Stimulated activated effector memory CD8-positive, alpha-beta T cell treated with anti-CD3 and anti-CD28 coated beads, Interleukin-12 subunit alpha, Interleukin-12 subunit beta, amount 100 ng/mL, for 72 hours (primary cell): ENCODE measurements around the gene IGFBP7.

Experiments
- ATAC-seq: fragments of 150-1000 bp; cut with Tn5 transposase; 2 replicates; pipeline ENCODE4 v1.10.0; 2021
- DNase-seq, 2 donors: peaks; one replicate each; pipeline ENCODE4 v3.0.0; 2021 to 2022; ENCODE audit warnings: low spot score in 2 of 2
- H3K27ac Mint-ChIP-seq: one replicate; pipeline ENCODE4 v1.8.0; 2022; ENCODE audit warnings: mild to moderate bottlenecking, mixed read lengths
- H3K36me3 Mint-ChIP-seq: one replicate; pipeline ENCODE4 v1.8.0; 2022; ENCODE audit warnings: mild to moderate bottlenecking, mixed read lengths
- H3K4me1 Mint-ChIP-seq: one replicate; pipeline ENCODE4 v1.8.0; 2022; ENCODE audit warnings: mixed read lengths
- H3K4me3 Mint-ChIP-seq: one replicate; pipeline ENCODE4 v1.8.0; 2022; ENCODE audit warnings: mild to moderate bottlenecking, mixed read lengths
- H3K9me3 Mint-ChIP-seq: one replicate; pipeline ENCODE4 v1.8.0; 2022; ENCODE audit warnings: mixed read lengths

Gene IGFBP7

GRCh38 chr4:57146444-57146843, 36.3 kb upstream of the IGFBP7 start:
- no peak overlapping the region for H3K27ac Mint-ChIP-seq
- no peak for DNase-seq
- no peak overlapping the region for H3K4me3 Mint-ChIP-seq
- no peak for ATAC-seq
- H3K4me1 Mint-ChIP-seq: no peaks in the 10 kb centered on the region
- H3K9me3 Mint-ChIP-seq: no peaks in the 10 kb centered on the region
- H3K36me3 Mint-ChIP-seq: no peaks in the 10 kb centered on the region

GRCh38 chr4:57144466-57144865, 34.3 kb upstream of the IGFBP7 start:
- H3K4me1 Mint-ChIP-seq: no peaks in the 10 kb centered on the region
- DNase-seq (no peak), ATAC-seq (no peak)
- no peak overlapping the region for H3K27ac Mint-ChIP-seq
- H3K9me3 Mint-ChIP-seq: no peaks in the 10 kb centered on the region
- no peak overlapping the region for H3K4me3 Mint-ChIP-seq
- no peaks in the 10 kb centered on the region for H3K36me3 Mint-ChIP-seq

- no peaks in the 10 kb centered on the region for H3K4me1 Mint-ChIP-seq
- no peak overlapping the region for H3K27ac Mint-ChIP-seq
- H3K9me3 Mint-ChIP-seq: no peaks in the 10 kb centered on the region
- no peaks in the 10 kb centered on the region for H3K36me3 Mint-ChIP-seq
- ATAC-seq: no peak
- H3K4me3 Mint-ChIP-seq: no peak overlapping the region
- no peak for DNase-seq
These were observed 29.6 kb upstream of the IGFBP7 start for GRCh38 chr4:57139783-57140182.

- H3K27ac Mint-ChIP-seq: no peak overlapping the region
- H3K4me1 Mint-ChIP-seq: no peaks in the 10 kb centered on the region
- DNase-seq: no peak
- H3K36me3 Mint-ChIP-seq: no peaks in the 10 kb centered on the region
- H3K4me3 Mint-ChIP-seq: no peak overlapping the region
- no peak for ATAC-seq
- H3K9me3 Mint-ChIP-seq: no peaks in the 10 kb centered on the region
These were observed 27.1 kb upstream of the IGFBP7 start for GRCh38 chr4:57137261-57137660.

- no peak overlapping the region for H3K27ac Mint-ChIP-seq
- H3K36me3 Mint-ChIP-seq: no peaks in the 10 kb centered on the region
- no peak for DNase-seq
- no peak for ATAC-seq
- no peaks in the 10 kb centered on the region for H3K4me1 Mint-ChIP-seq
- no peak overlapping the region for H3K4me3 Mint-ChIP-seq
- no peaks in the 10 kb centered on the region for H3K9me3 Mint-ChIP-seq
These were observed 26.1 kb upstream of the IGFBP7 start for GRCh38 chr4:57136281-57136680.

GRCh38 chr4:57132743-57133137, 22.6 kb upstream of the IGFBP7 start:
- Mint-ChIP-seq H3K4me3 (no peak overlapping the region), H3K27ac (no peak overlapping the region), H3K9me3 (no peaks in the 10 kb centered on the region), H3K4me1 (no peaks in the 10 kb centered on the region), H3K36me3 (no peaks in the 10 kb centered on the region)
- ATAC-seq: no peak
- no peak for DNase-seq

- DNase-seq: no peak
- peaks cover 1% of the 10 kb centered on the region for H3K9me3 Mint-ChIP-seq
- no peak overlapping the region for H3K27ac Mint-ChIP-seq
- ATAC-seq: no peak
- H3K4me1 Mint-ChIP-seq: no peaks in the 10 kb centered on the region
- H3K4me3 Mint-ChIP-seq: no peak overlapping the region
- no peaks in the 10 kb centered on the region for H3K36me3 Mint-ChIP-seq
These were observed 21.9 kb upstream of the IGFBP7 start for GRCh38 chr4:57131849-57132742.

- DNase-seq (no peak), ATAC-seq (no peak)
- Mint-ChIP-seq H3K9me3 (peaks cover 7% of the 10 kb centered on the region), H3K36me3 (no peaks in the 10 kb centered on the region), H3K27ac (no peak overlapping the region), H3K4me1 (no peaks in the 10 kb centered on the region), H3K4me3 (no peak overlapping the region)
These were observed 19.3 kb upstream of the IGFBP7 start for GRCh38 chr4:57129477-57129876.

- DNase-seq (no peak), ATAC-seq (no peak)
- H3K9me3 Mint-ChIP-seq: peaks cover 7% of the 10 kb centered on the region
- H3K4me3 Mint-ChIP-seq: no peak overlapping the region
- no peak overlapping the region for H3K27ac Mint-ChIP-seq
- no peaks in the 10 kb centered on the region for H3K36me3 Mint-ChIP-seq
- H3K4me1 Mint-ChIP-seq: no peaks in the 10 kb centered on the region
These were observed 17.2 kb upstream of the IGFBP7 start for GRCh38 chr4:57127361-57127760.

GRCh38 chr4:57125996-57126395, 15.8 kb upstream of the IGFBP7 start:
- H3K4me1 Mint-ChIP-seq: no peaks in the 10 kb centered on the region
- no peak for ATAC-seq
- no peaks in the 10 kb centered on the region for H3K36me3 Mint-ChIP-seq
- no peak overlapping the region for H3K27ac Mint-ChIP-seq
- DNase-seq: no peak
- H3K4me3 Mint-ChIP-seq: no peak overlapping the region
- peaks cover 7% of the 10 kb centered on the region for H3K9me3 Mint-ChIP-seq

GRCh38 chr4:57124145-57124544, 14.0 kb upstream of the IGFBP7 start:
- DNase-seq (no peak), ATAC-seq (no peak)
- H3K4me3 Mint-ChIP-seq: no peak overlapping the region
- no peaks in the 10 kb centered on the region for H3K36me3 Mint-ChIP-seq
- no peaks in the 10 kb centered on the region for H3K4me1 Mint-ChIP-seq
- H3K9me3 Mint-ChIP-seq: peaks cover 7% of the 10 kb centered on the region
- no peak overlapping the region for H3K27ac Mint-ChIP-seq

GRCh38 chr4:57122959-57123358, 12.8 kb upstream of the IGFBP7 start:
- Mint-ChIP-seq H3K9me3 (peaks cover 7% of the 10 kb centered on the region), H3K4me1 (no peaks in the 10 kb centered on the region), H3K4me3 (no peak overlapping the region), H3K36me3 (no peaks in the 10 kb centered on the region), H3K27ac (no peak overlapping the region)
- ATAC-seq (no peak), DNase-seq (no peak)

GRCh38 chr4:57119054-57119651, 9.0 kb upstream of the IGFBP7 start:
- Mint-ChIP-seq H3K4me3 (no peak overlapping the region), H3K36me3 (no peaks in the 10 kb centered on the region), H3K27ac (no peak overlapping the region), H3K9me3 (no peaks in the 10 kb centered on the region), H3K4me1 (no peaks in the 10 kb centered on the region)
- ATAC-seq (peak; percentile 16), DNase-seq (no peak)

GRCh38 chr4:57117491-57117890, 7.3 kb upstream of the IGFBP7 start:
- ATAC-seq (no peak), DNase-seq (no peak)
- no peak overlapping the region for H3K4me3 Mint-ChIP-seq
- no peaks in the 10 kb centered on the region for H3K9me3 Mint-ChIP-seq
- H3K4me1 Mint-ChIP-seq: peaks cover 2% of the 10 kb centered on the region
- no peak overlapping the region for H3K27ac Mint-ChIP-seq
- H3K36me3 Mint-ChIP-seq: no peaks in the 10 kb centered on the region

- DNase-seq (no peak), ATAC-seq (no peak)
- Mint-ChIP-seq H3K27ac (no peak overlapping the region), H3K4me1 (peaks cover 13% of the 10 kb centered on the region), H3K36me3 (no peaks in the 10 kb centered on the region), H3K4me3 (no peak overlapping the region), H3K9me3 (no peaks in the 10 kb centered on the region)
These were observed 6.1 kb upstream of the IGFBP7 start for GRCh38 chr4:57116245-57116644.

- no peak for DNase-seq
- Mint-ChIP-seq H3K9me3 (no peaks in the 10 kb centered on the region), H3K4me3 (no peak overlapping the region), H3K4me1 (peaks cover 22% of the 10 kb centered on the region), H3K27ac (no peak overlapping the region), H3K36me3 (no peaks in the 10 kb centered on the region)
- no peak for ATAC-seq
These were observed 4.8 kb upstream of the IGFBP7 start for GRCh38 chr4:57114973-57115372.
